ENCODE results near the gene CDCA7.
"Not testable (repeated sequence)": the region's sequence is repeated elsewhere in the genome, so short reads cannot be mapped to it uniquely, and the experiment has no call there.

CDCA7 gene

DNA sequence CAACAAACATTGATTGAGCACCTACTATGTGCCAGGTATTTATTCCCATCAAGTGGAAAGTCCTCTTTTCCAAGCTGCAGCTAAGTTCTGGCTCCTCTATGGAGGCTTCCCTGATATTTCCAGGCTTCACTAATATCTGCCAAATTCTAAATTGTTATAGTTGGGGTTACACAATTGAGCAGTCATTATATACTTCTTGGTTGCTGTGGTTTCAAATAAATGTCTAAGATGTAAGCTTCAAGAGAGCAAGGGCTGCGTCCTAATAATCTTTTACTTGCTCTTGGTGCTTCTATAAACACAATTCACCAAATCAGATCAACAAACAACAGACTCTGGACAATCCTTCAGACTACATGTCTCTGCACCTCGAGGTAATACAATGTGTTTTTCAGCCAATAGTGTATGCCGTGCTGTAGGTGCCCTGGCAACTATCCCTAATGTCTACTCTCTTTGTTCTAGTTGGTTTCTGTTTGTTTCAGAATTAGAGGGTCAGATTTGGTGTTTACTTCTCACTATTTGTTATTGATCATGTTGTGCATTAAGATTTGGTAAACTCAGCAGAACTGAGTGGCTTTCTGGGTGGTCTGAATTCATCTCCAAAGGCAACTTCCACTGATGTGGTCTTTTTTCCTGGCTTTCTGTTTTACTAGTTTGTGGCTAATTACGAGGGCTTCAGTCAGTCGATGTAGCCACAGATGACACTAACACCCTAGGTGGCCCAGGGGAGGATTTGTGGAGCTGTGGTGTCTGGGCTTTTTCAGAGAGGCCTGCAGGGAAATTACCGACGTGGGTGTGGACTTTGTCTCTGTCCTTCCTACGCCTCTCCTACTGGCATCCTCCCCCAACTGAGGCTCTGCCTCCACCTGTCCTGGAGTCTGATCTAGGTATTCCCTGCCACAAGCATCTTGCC is 50.4 kb downstream of the CDCA7 start:
- DNase-seq, result no peak

DNA sequence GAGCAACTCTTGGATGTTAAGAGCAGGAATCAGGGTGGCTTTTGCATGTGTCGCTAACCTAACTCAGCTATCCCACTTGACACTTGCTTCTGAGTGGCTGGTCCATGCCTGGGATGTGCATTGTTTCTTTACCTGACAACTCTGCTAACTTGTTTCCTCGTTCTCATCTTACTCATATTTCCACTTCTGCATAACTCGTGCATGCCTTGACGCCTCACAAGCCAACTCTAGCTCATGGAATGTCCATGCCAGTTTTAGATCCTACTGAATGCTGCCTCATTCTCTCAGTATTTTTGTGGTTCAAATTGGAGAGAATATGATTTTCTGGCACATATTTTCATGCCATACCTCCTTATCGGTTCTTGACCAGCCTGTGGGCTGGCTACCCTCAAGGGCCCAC is 52.5 kb downstream of the CDCA7 start:
- no peak for DNase-seq

DNA sequence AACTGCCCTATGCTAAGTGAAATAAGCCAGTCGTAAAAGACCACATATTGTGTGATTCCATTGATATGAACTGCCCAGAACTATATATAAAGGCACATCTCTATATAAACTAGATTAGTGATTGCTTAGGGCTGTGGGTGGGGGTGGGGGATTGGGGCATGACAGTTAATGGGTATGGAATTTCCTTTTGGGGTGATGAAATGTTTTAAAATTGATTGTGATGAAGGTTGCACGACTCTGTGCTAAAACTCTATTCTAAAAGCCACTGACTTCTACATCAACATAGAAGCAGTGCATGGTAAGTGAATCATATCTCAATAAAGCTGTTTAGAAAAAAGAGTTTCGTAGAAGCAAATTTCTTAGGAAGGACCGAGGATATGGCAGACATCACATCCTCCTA is 53.0 kb downstream of the CDCA7 start:
- no peak for DNase-seq

DNA sequence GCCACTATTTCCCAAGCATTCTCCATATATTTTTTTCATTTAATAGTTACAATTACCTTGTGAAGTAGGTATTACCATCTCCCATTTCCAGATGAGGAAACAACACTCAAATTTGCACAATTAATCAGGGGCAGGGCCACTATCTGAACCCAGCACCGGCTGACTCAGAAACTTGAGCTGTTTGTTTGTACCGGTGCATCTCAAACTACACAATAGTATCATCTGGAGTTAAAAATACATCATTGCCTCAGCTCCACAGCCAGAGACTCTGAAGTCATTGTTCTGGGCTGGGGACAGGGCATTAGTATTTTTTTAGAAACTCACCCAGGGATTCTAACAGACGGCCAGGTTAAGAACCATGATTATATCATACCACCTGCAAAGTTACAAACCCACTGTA is 55.9 kb downstream of the CDCA7 start:
- DNase-seq, result no peak

DNA sequence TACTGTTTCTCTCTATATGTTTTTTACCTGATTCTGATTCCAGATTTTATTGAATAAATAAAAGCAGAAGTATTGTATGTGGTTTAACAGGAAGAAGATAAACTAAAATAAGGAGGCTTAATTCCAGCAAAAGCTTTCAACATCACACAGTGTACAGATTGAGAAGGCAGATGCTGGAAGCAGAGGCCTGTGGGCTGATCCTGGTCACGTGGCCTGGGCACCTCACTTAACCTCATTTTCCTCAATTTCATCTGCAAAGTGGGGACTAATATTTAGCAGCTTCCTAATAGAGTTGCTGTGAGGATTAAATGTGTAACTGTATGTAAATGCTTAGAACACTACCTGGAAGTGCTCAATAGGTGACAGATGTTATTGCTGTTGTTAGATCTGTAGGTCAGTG is 58.0 kb downstream of the CDCA7 start:
- no peak for DNase-seq

DNA sequence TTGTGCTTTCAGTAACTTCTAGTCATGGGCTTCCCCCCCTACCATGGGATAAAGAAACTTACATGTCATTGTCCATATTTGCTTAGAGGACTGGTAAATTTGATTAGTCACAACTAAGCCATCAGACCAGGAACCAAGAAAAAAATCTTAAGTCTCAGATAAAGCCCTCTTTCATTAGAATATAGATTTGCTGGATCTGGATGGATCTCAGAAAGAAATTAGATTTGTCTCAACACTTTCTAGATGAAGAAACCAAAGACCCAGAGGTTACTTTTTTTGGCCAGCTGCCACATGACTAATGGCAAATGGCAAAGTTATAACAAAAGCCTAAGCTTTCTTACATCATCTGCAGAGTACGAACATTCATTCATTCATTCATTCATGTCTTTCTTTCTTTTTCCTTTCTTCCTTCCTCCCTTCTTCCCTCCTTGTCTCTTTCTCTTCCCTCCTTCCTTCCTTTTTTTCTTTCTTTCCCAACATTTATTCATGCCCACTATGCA is 60.2 kb downstream of the CDCA7 start:
- no peak for DNase-seq

DNA sequence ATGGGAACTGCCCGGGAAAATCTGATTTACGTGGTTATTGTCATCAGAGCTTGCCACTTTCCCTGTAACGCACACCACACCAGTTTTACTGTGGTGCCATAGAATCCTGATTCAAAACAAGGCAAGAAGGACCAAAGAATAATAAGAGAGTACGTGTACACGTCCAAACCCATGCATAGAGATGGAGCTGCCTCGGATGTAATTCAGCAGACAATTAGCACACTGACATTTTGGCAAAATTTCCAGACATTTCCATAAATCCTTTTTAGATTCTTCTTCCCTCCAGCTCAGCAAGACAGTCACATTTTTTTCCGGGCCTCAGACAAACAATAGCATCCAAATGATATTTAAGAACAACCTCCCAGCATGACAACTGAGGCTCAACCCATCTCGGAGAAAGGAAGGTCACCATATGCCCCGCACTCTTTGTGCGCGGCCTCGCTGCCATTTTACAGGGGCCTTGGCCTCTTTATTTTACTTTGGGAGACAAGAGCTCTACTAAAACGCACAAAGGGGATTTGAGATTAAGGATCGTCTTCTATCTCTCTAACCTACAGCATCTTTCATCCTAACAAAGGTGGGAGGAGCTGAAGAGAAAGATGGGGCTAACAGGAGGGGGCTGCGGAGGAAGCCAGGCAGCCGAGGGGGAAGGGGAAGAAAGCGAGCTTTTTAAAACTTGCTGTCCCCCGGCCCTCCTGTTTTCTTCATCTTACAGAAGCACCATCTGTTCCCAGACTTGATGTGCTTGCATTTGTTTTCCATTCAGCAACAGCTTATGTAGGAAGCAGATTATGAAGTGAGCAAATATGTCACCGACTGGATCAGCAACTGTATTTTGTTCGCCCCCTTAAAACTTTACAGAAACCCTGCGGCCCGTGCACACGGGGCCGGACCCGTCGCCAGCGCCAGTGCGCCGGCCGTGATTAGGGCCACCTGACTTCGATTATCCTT is 61.0 kb downstream of the CDCA7 start:
- DNase-seq, result no peak

DNA sequence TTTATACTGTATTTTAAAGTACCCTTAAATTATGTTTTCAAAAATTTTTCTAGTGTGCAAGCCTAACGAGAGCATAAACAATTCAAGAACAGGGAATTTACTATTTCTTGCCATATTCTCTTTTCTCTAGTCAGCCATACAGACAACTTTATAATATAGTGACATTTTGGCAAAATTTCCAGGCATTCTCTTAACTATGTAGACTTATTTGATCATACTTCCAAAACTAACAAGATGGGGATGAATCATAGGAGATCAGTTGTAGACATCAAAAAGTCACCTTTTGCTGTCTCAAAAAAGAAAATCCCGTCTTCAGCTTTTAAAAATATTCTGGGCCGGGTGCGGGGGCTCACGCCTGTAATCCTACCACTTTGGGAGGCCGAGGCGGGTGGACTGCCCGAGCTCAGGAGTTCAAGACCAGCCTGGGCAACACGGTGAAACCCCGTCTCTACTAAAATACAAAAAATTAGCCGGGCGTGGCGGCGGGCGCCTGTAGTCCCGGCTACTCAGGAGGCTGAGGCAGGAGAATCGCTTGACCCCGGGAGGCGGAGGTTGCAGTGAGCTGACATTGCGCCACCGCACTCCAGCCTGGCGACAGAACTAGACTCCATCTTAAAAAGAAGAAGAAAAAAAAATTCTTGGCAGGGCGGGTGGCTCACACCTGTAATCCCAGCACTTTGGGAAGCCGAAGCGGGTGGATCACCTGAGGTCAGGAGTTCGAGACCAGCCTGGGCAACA is 61.9 kb downstream of the CDCA7 start:
- DNase-seq, result not testable (repeated sequence)

DNA sequence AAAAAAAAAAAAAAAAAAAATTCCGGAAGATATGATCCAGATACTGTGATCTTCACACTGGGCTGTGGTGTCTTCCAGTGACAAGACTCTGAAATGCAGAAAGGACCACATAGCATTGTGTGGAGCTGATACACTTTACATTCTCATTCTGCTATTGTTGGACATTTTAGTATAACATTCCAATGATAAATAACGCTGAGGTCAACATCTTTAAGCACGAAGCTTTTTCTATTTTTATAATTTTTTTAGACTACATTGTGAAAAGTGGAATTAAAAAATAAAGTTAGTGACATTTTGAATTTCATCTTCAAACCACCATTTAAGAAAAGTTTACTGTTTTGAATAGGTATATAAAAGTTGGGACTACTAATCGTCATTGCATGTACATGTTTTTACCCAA is 62.7 kb downstream of the CDCA7 start:
- DNase-seq, result no peak

DNA sequence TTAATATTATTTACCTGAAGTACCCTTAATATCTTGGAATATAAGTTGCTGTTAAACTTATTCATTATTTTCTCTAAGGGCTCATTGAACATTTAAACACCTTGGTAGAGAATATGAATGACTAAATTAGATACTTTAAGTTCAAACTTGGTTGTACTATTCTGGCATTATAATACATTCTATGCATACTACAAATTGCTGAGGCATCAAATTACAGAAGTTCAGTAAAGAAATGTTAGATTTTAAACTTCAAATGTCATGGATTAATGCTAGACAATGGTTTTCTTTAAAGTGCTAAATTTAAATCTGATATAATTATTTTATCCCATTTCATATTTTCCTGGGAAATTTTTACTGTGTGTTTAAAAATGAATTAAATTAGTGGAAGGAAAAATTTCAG is 63.1 kb downstream of the CDCA7 start:
- DNase-seq, result no peak
